Measurements from ENCODE around the gene CELA3A. TPM values are rescaled to one million over a fixed set of nuclear protein-coding genes. Genes with fewer than 3 reads are reported as not detected.

Gene CELA3A
- total and polyA plus RNA-seq, 2 of the 13 experiments (the other 11 are each of a cell fraction or from before 2014, with no cell fraction given), result 0.09 TPM; not detected in 1

- TF ChIP-seq ZMYM4 (CRISPR knock-in tag; IDR thresholded peaks at IDR 0.05) (no peak), RBM39 (IDR thresholded peaks at IDR 0.05; ENCODE audit: low read depth, low read length, poor library complexity, severe bottlenecking) (no peak), PAX8 (CRISPR knock-in tag; IDR thresholded peaks at IDR 0.05; ENCODE audit: borderline replicate concordance) (no peak), NCOA2 (CRISPR knock-in tag; IDR thresholded peaks at IDR 0.05) (no peak), SOX13 (IDR thresholded peaks at IDR 0.05) (no peak), SOX13 (CRISPR knock-in tag; conservative IDR thresholded peaks at IDR 0.05 in 1 of 2, IDR thresholded peaks at IDR 0.05 in 1 of 2) (no peak)
Observed at GRCh38 chr1:22057861-22058260, 56.4 kb downstream of the CELA3A start (continued).

Small RNA genes lying within 50 kb of the gene (small RNA-seq; reads per million reads assigned to genes)
- gene RN7SL186P (ENCODE audit: insufficient read depth in 2 of 3, insufficient read length in 3 of 3, low read depth in 2 of 3, low replicate concordance in 1 of 3) (0 reads per million in 3 experiments), gene RN7SL386P (ENCODE audit: insufficient read depth in 2 of 3, insufficient read length in 3 of 3, low read depth in 2 of 3, low replicate concordance in 1 of 3) (0 reads per million in 3 experiments), gene RNU6-1022P (ENCODE audit: insufficient read depth in 2 of 3, insufficient read length in 3 of 3, low read depth in 2 of 3, low replicate concordance in 1 of 3) (0 reads per million in 3 experiments), gene RNU6-776P (ENCODE audit: insufficient read depth in 2 of 3, insufficient read length in 3 of 3, low read depth in 2 of 3, low replicate concordance in 1 of 3) (0 reads per million in 3 experiments)

Other genes starting within 250 kb of the CELA3A start
- 29.9 and 30.4 TPM in 2 replicates for gene USP48, start 218.5 kb upstream of the CELA3A start, total RNA-seq (2016; rRNA removed; fragmentation: Illumina TruSeq; extraction: Trizol)
- 26.1 and 30.7 TPM in 2 replicates for gene USP48, start 218.5 kb upstream of the CELA3A start, polyA plus RNA-seq (2011; rRNA removed)
- gene LDLRAD2, start 189.4 kb upstream of the CELA3A start, total RNA-seq (2016; rRNA removed; fragmentation: Illumina TruSeq; extraction: Trizol), result not detected in 2 replicates
- not detected in 2 replicates for gene LDLRAD2, start 189.4 kb upstream of the CELA3A start, polyA plus RNA-seq (2011; rRNA removed)
- 5.6 and 9.1 TPM in 2 replicates for gene HSPG2, start 64.3 kb upstream of the CELA3A start, total RNA-seq (2016; rRNA removed; fragmentation: Illumina TruSeq; extraction: Trizol)
- 10.3 and 13.1 TPM in 2 replicates for gene HSPG2, start 64.3 kb upstream of the CELA3A start, polyA plus RNA-seq (2011; rRNA removed)
- not detected in 2 replicates for gene CELA3B, start 24.6 kb upstream of the CELA3A start, total RNA-seq (2016; rRNA removed; fragmentation: Illumina TruSeq; extraction: Trizol)
- 0.34 TPM in 1 of 2 replicates, not detected in the other for gene CELA3B, start 24.6 kb upstream of the CELA3A start, polyA plus RNA-seq (2011; rRNA removed)
- 237 and 358 TPM in 2 replicates for gene CDC42, start 51.1 kb downstream of the CELA3A start, total RNA-seq (2016; rRNA removed; fragmentation: Illumina TruSeq; extraction: Trizol)
- 101 and 138 TPM in 2 replicates for gene CDC42, start 51.1 kb downstream of the CELA3A start, polyA plus RNA-seq (2011; rRNA removed)
- gene WNT4, start 141.4 kb downstream of the CELA3A start, total RNA-seq (2016; rRNA removed; fragmentation: Illumina TruSeq; extraction: Trizol), result not detected in 2 replicates
- gene WNT4, start 141.4 kb downstream of the CELA3A start, polyA plus RNA-seq (2011; rRNA removed), result not detected in 2 replicates